HG03060 (cell line): ENCODE results near the gene C14orf119.

ENCODE experiments used
- ATAC-seq: cut with Tn5 transposase; IDR thresholded peaks from one replicate; pipeline ENCODE4 v1.9.1; 2021; ENCODE audit warnings: low read depth, moderate number of reproducible peaks; ENCODE audit not compliant: unreplicated experiment

Gene C14orf119

DNA sequence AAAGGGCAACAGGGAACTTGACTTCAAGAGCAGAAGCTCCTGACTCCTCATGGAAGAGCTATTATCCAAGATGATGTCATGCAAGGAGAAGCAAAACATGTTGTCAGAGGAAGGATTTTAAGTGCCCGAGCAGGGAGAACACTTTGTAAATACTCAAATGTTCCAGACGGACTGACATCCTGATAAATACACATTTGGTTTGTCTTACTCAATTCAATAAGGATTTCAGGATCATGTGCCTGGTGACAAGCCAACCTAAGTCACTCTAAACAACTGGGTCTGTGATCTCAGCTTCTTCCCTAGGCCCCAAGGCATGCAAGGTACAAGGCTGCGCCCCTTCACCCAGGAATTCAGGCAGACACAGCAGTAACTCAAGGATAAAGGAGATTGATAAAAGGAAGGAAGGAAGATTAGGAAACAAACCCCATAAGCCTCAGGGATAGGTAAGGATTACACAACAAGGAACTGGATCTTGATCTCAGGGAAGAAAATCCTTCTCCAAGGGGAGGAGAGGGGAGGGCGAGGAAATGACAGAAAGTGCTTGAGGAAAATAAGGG is 50.6 kb downstream of the C14orf119 start:
- no peak for ATAC-seq

DNA sequence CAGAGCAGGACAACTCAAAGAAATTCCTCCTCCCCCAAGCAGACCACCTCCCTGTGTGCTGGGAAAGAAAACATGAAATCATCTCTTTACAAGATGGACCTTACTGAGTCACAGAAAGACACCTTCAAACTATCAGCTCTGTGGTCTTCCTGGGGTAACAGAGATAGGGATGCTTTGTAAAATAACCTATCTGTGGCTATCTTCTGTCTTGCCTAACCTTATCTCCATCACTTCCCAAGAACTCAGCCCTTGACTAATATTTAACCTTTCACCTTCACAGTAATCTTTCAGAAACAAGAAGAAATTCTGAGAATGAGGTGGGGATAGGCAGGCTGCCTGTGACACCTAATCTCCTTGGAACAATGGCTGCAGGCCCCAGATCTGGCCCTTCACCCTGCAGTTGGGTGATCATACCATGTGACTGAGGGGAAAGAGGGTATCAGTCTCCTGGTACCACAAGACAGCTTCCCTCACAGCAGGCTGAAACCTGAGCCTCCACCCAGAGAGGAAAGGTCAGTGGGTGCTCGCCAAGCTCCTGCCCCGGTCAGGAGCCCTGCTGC is 51.1 kb downstream of the C14orf119 start:
- no peak for ATAC-seq

DNA sequence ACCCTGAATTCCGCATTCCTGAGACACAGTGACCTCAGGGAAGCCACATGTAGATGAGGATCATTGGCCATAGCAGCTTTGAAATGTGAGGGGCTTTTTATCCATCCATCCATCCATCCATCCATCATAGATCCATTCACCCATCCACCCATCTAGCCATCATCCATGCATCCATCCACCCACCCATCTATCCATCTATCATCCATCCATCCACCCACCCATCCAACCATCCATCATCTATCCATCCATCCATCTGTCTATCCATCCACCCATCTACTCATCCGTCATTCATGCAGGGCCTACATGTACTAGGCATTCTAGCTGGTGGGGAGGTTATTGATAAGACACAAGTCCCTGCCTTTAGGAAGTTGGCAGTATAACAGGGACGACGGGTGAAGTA is 51.7 kb downstream of the C14orf119 start:
- ATAC-seq, result no peak

DNA sequence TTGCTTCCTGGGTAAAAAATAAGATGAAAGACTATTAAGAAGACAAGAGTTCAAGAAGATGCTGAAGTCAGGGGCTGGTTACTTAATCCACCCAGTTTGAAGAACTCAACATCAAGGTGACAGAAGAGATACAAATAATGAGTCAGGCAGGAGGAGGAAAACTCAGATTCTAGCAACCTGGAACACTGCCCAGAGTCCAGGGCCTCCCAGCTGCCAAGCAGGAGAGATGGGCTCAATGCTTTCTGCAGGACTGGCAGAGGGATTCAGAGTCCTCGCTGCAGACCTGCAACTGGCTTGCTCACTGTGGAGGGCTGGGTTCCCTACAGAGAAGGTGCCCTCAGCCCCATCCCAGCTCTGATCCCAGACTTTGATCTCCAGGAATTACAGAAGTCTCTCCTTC is 52.4 kb downstream of the C14orf119 start:
- ATAC-seq, result no peak

DNA sequence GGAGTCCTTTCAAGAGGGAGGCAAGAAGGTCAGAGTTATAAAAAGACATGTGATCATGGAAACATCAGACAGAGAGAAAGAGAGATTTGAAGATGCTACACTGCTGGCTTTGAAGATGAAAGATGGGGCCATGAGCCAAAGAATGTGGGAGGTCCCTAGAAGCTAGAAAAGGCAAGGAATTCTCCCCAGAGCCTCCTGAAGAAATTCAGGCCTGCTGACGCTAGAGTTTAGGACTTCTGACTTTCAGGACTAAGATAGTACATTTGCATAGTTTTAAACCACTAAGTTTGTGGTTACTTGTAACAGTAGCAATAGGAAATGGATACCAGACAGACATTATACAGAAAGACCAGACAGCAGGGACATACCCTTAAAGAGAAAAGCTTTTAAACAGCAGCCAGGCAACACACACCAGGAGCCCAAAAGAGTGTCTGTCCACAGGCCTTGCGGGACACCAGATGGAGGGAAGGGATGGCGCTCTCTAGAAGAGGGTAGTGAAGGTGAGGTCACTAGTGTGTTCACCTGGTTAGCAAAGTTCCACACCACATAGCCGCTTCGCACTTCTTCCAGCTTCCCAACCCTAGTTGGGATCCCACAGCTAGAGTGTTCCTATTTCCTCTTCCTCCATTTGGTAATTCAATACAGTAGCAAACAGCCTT is 53.4 kb downstream of the C14orf119 start:
- ATAC-seq, result no peak

DNA sequence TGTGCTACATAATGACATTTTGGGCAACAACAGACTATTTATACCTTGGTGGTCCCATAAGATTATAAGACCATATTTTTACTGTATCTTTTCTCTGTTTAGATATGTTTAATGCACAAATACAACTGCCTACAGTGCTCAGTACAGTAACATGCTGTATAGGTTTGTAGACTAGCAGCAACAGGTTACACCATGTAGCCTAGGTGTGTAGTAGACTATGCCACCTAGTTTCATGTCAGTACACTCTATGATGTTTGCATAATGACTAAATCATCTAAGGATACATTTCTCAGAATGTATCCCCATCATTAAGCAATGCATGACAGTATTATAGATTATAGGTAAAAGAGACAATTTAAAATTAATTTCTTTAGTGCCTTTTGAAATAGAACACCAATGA is 54.4 kb downstream of the C14orf119 start:
- ATAC-seq, result no peak
